Measurements from ENCODE around the gene GH2. TPM values are rescaled to one million over a fixed set of nuclear protein-coding genes. Genes with fewer than 3 reads are reported as not detected.
"Not testable (repeated sequence)": the region's sequence is repeated elsewhere in the genome, so short reads cannot be mapped to it uniquely, and the experiment has no call there.

GH2 gene
- total RNA-seq, 3 donors from 2014 or later (not counting 1 experiment from before 2014, with no cell fraction given) = not detected

- no peak for DNase-seq
- no peak overlapping the region for H3K4me3 Mint-ChIP-seq
- H3K36me3 ChIP-seq (ENCODE audit: control insufficient read depth, insufficient read depth, low read length) = peaks cover 14% of the 10 kb centered on the region
- H3K9me3 ChIP-seq (ENCODE audit: control insufficient read depth, insufficient read depth, low read length) = no peaks in the 10 kb centered on the region
- peaks cover 0 to 13% of the 10 kb centered on the region in 2 donors for H3K4me1 Mint-ChIP-seq
- no peaks in the 10 kb centered on the region for H3K27me3 ChIP-seq (ENCODE audit: control insufficient read depth, insufficient read depth, low read length)
- no peaks in the 10 kb centered on the region for H3K9me3 Mint-ChIP-seq
- no peaks in the 10 kb centered on the region for H3K27me3 Mint-ChIP-seq (ENCODE audit: low read depth in 2 of 2)
- no peaks in the 10 kb centered on the region for H3K36me3 Mint-ChIP-seq
- ATAC-seq = no peak
- H3K27ac ChIP-seq (ENCODE audit: low read length) = peak overlapping the region; percentile 53
- no peak overlapping the region for H3K4me3 ChIP-seq (ENCODE audit: low read length)
- peaks cover 24% of the 10 kb centered on the region for H3K4me1 ChIP-seq (ENCODE audit: control insufficient read depth, insufficient read depth, low read length)
- no peak overlapping the region for H3K27ac Mint-ChIP-seq
- TF ChIP-seq, protein P1, sequence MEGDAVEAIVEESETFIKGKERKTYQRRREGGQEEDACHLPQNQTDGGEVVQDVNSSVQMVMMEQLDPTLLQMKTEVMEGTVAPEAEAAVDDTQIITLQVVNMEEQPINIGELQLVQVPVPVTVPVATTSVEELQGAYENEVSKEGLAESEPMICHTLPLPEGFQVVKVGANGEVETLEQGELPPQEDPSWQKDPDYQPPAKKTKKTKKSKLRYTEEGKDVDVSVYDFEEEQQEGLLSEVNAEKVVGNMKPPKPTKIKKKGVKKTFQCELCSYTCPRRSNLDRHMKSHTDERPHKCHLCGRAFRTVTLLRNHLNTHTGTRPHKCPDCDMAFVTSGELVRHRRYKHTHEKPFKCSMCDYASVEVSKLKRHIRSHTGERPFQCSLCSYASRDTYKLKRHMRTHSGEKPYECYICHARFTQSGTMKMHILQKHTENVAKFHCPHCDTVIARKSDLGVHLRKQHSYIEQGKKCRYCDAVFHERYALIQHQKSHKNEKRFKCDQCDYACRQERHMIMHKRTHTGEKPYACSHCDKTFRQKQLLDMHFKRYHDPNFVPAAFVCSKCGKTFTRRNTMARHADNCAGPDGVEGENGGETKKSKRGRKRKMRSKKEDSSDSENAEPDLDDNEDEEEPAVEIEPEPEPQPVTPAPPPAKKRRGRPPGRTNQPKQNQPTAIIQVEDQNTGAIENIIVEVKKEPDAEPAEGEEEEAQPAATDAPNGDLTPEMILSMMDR (IDR thresholded peaks at IDR 0.05) = no peak
- WGBS (ENCODE audit: insufficient coverage) = 91% methylated on average over 1 of the region's 2 CpGs
- intact Hi-C loops (cut with micrococcal nuclease) = no loop called here
These were observed 44.4 kb upstream of the GH2 start for GRCh38 chr17:63926164-63926563.

DNA sequence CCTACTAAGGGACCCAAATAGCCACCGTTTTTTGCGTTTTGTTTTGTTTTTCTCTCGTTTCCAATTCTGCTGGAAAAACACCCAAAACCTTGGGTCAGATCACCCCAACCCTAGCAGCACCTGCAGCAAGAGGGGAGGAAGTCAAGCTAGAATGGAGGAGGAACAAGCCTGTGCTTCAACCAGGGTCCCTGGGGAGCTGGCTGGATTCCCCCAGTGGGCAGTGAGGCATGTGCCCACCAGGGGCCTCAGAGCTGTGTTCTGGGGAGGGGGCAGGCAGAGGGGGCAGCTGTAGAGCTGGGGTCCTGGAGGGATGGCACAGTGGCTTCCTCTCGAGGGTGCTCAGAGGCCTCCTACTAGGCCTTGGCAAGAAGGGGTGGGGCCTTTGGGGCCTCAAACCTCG lies 43.9 kb upstream of the GH2 start:
- peaks cover 0 to 7% of the 10 kb centered on the region in 2 donors for H3K4me1 Mint-ChIP-seq
- TF ChIP-seq, protein P1 (IDR thresholded peaks at IDR 0.05) = no peak
- no peaks in the 10 kb centered on the region for H3K9me3 Mint-ChIP-seq
- no peaks in the 10 kb centered on the region for H3K9me3 ChIP-seq (ENCODE audit: control insufficient read depth, insufficient read depth, low read length)
- H3K4me3 Mint-ChIP-seq = no peak overlapping the region
- H3K36me3 ChIP-seq (ENCODE audit: control insufficient read depth, insufficient read depth, low read length) = peaks cover 14% of the 10 kb centered on the region
- no peaks in the 10 kb centered on the region for H3K36me3 Mint-ChIP-seq
- H3K27ac Mint-ChIP-seq = no peak overlapping the region
- H3K4me1 ChIP-seq (ENCODE audit: control insufficient read depth, insufficient read depth, low read length) = peaks cover 20% of the 10 kb centered on the region
- H3K27ac ChIP-seq (ENCODE audit: low read length) = peak overlapping the region; percentile 53
- 58% methylated on average over 5 of the region's 5 CpGs for WGBS (ENCODE audit: insufficient coverage)
- intact Hi-C loops (cut with micrococcal nuclease) = no loop called here
- no peaks in the 10 kb centered on the region for H3K27me3 Mint-ChIP-seq (ENCODE audit: low read depth in 2 of 2)
- no peaks in the 10 kb centered on the region for H3K27me3 ChIP-seq (ENCODE audit: control insufficient read depth, insufficient read depth, low read length)
- DNase-seq (no peak), ATAC-seq (no peak)
- H3K4me3 ChIP-seq (ENCODE audit: low read length) = no peak overlapping the region

- ATAC-seq; intact Hi-C loops (cut with micrococcal nuclease); H3K27me3 Mint-ChIP-seq (ENCODE audit: low read depth in 2 of 2); H3K27me3 ChIP-seq (ENCODE audit: control insufficient read depth, insufficient read depth, low read length); H3K36me3 ChIP-seq (ENCODE audit: control insufficient read depth, insufficient read depth, low read length); H3K4me3 ChIP-seq (ENCODE audit: low read length); H3K9me3 Mint-ChIP-seq; DNase-seq; H3K4me3 Mint-ChIP-seq; H3K27ac ChIP-seq (ENCODE audit: low read length); H3K36me3 Mint-ChIP-seq; H3K27ac Mint-ChIP-seq; H3K9me3 ChIP-seq (ENCODE audit: control insufficient read depth, insufficient read depth, low read length): not testable (repeated sequence)
- H3K4me1 ChIP-seq (ENCODE audit: control insufficient read depth, insufficient read depth, low read length) = peaks cover 16% of the 10 kb centered on the region
- peaks cover 8 to 11% of the 10 kb centered on the region in 2 donors for H3K4me1 Mint-ChIP-seq
- 54% methylated on average over 8 of the region's 9 CpGs for WGBS (ENCODE audit: insufficient coverage)
These were observed 40.7 kb upstream of the GH2 start for GRCh38 chr17:63922402-63922801.

DNA sequence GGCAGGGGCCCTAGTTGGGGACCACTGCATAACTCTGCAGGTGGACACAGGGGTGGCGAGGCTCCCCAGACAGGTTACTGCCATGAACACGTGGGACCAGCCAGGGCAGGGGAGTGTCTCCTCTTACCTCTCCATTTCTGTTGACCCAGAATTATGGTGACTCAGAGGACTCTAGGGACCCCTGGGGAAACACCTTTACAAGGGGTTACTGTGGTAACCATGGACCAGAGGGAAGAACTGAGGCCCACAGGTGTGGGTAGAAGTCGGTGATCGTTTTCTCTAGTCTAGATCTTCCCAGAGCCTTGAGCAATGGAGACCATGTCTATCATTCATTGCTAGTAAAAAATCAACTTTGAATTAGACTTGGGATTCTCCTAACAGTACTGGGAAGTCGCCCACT lies 39.0 kb upstream of the GH2 start:
- H3K27me3 ChIP-seq (ENCODE audit: control insufficient read depth, insufficient read depth, low read length); DNase-seq; H3K27ac Mint-ChIP-seq; H3K27me3 Mint-ChIP-seq (ENCODE audit: low read depth in 2 of 2); H3K36me3 Mint-ChIP-seq; H3K4me3 Mint-ChIP-seq; H3K27ac ChIP-seq (ENCODE audit: low read length); intact Hi-C loops (cut with micrococcal nuclease); ATAC-seq; H3K4me3 ChIP-seq (ENCODE audit: low read length); H3K36me3 ChIP-seq (ENCODE audit: control insufficient read depth, insufficient read depth, low read length); H3K9me3 Mint-ChIP-seq; H3K9me3 ChIP-seq (ENCODE audit: control insufficient read depth, insufficient read depth, low read length): not testable (repeated sequence)
- peaks cover 8 to 11% of the 10 kb centered on the region in 2 donors for H3K4me1 Mint-ChIP-seq
- H3K4me1 ChIP-seq (ENCODE audit: control insufficient read depth, insufficient read depth, low read length) = peaks cover 16% of the 10 kb centered on the region
- WGBS (ENCODE audit: insufficient coverage) = 68% methylated on average over 5 of the region's 5 CpGs

- H3K4me3 Mint-ChIP-seq; H3K27me3 Mint-ChIP-seq (ENCODE audit: low read depth in 2 of 2); H3K36me3 ChIP-seq (ENCODE audit: control insufficient read depth, insufficient read depth, low read length); H3K9me3 Mint-ChIP-seq; ATAC-seq; H3K9me3 ChIP-seq (ENCODE audit: control insufficient read depth, insufficient read depth, low read length); H3K4me3 ChIP-seq (ENCODE audit: low read length); H3K27me3 ChIP-seq (ENCODE audit: control insufficient read depth, insufficient read depth, low read length); DNase-seq; H3K36me3 Mint-ChIP-seq; H3K27ac ChIP-seq (ENCODE audit: low read length); intact Hi-C loops (cut with micrococcal nuclease): not testable (repeated sequence)
- peaks cover 8 to 11% of the 10 kb centered on the region in 2 donors for H3K4me1 Mint-ChIP-seq
- peaks cover 19% of the 10 kb centered on the region for H3K4me1 ChIP-seq (ENCODE audit: control insufficient read depth, insufficient read depth, low read length)
- H3K27ac Mint-ChIP-seq = peak overlapping the region in 1 of 2 donors; percentile 68
- WGBS (ENCODE audit: insufficient coverage) = 93% methylated on average over 6 of the region's 6 CpGs
These were observed 38.3 kb upstream of the GH2 start for GRCh38 chr17:63920050-63920449.

Data from natural killer cell (primary cell).